ENCODE results near the gene PTPRD.

- TF ChIP-seq CTCF (conservative IDR thresholded peaks at IDR 0.05 in 1 of 2, IDR thresholded peaks at IDR 0.05 in 1 of 2; ENCODE audit: extremely low read depth in 1 of 2, insufficient read depth in 1 of 2, low read depth in 1 of 2, low read length in 2 of 2) (no peak), EZH2 (IDR thresholded peaks at IDR 0.05; ENCODE audit: borderline replicate concordance, low read length) (no peak)
Observed at GRCh38 chr9:10059044-10059443, 553.8 kb downstream of the PTPRD start.
